Stimulated activated CD8-positive, alpha-beta memory T cell treated with anti-CD3 and anti-CD28 coated beads, Interleukin-12 subunit alpha, Interleukin-12 subunit beta, amount 100 ng/mL, for 24 hours (primary cell): ENCODE measurements around the gene JAM3.
"Not testable (repeated sequence)": the region's sequence is repeated elsewhere in the genome, so short reads cannot be mapped to it uniquely, and the experiment has no call there.

Source experiments
- DNase-seq: peaks from one replicate; pipeline ENCODE4 v3.0.0-alpha.2; 2020; ENCODE audit errors: extremely low read depth

The JAM3 gene

GRCh38 chr11:134181707-134182106, 112.8 kb downstream of the JAM3 start:
- no peak for DNase-seq

- not testable (repeated sequence) for DNase-seq
Observed at GRCh38 chr11:134188092-134188491, 119.2 kb downstream of the JAM3 start.

- no peak for DNase-seq
Observed at GRCh38 chr11:134196756-134197155, 127.9 kb downstream of the JAM3 start.

- no peak for DNase-seq
Observed at GRCh38 chr11:134199531-134199930, 130.7 kb downstream of the JAM3 start.

- no peak for DNase-seq
Observed at GRCh38 chr11:134200688-134201087, 131.8 kb downstream of the JAM3 start.
